Gastrocnemius medialis (tissue), 4 donors: ENCODE results near the gene POU2F2. TPM values are rescaled to one million over a fixed set of nuclear protein-coding genes. Genes with fewer than 3 reads are reported as not detected.

Experiments
- ATAC-seq, 2 donors: fragments of 150-250 bp; one replicate each; pipeline ENCODE4 v1.9.1; 2016
- DNase-seq, 2 donors: peaks; one replicate each; pipeline ENCODE4 v3.0.0-alpha.2; 2019
- H3K27ac ChIP-seq, 4 donors: fragments of 200-600 bp; sonication (generic); 1 replicate in 1 of 4; 2 replicates in 3 of 4; pipeline ENCODE4 v1.5.1; 2016 to 2018; ENCODE audit warnings: mild to moderate bottlenecking in 2 of 4, moderate library complexity in 1 of 4
- H3K27me3 ChIP-seq, 3 donors: fragments of 200-600 bp; sonication (generic) in 2 of 3; 1 replicate in 1 of 3; 2 replicates in 2 of 3; pipeline versions ENCODE4 v1.5.1 to v1.6.0; 2016 to 2019; ENCODE audit warnings: mild to moderate bottlenecking in 1 of 3, moderate library complexity in 1 of 3
- H3K36me3 ChIP-seq, 2 donors: fragments of 200-600 bp; sonication (generic) in 1 of 2; one replicate each; pipeline ENCODE4 v1.5.1; 2017 to 2018
- H3K4me1 ChIP-seq, 2 donors: fragments of 200-600 bp; sonication (generic) in 1 of 2; one replicate each; pipeline ENCODE4 v1.5.1; 2016 to 2017; ENCODE audit warnings: mild to moderate bottlenecking in 2 of 2
- H3K4me3 ChIP-seq, 4 donors: fragments of 200-600 bp; sonication (generic) in 3 of 4; 1 replicate in 1 of 4; 2 replicates in 3 of 4; pipeline ENCODE4 v1.5.1; 2016 to 2019; ENCODE audit warnings: mild to moderate bottlenecking in 2 of 4
- H3K9me3 ChIP-seq, 3 donors: fragments of 200-600 bp; sonication (generic) in 2 of 3; 1 replicate in 1 of 3; 2 replicates in 2 of 3; pipeline ENCODE4 v1.5.1; 2016 to 2019
- POLR2A ChIP-seq, 2 donors: fragments of 450-650 bp; IDR thresholded peaks; one replicate each; pipeline ENCODE4 v1.6.1; 2017; ENCODE audit warnings: antibody characterized with exemption in 2 of 2, mild to moderate bottlenecking in 2 of 2, moderate library complexity in 2 of 2
- in situ Hi-C, 4 donors: fragments of 200-750 bp; cut with MboI; loops; one replicate each; pipeline versions ENCODE4 v1.15.0 to v1.8.0; 2017; ENCODE audit warnings: low sequenced_read_pairs in 4 of 4
- intact Hi-C: fragments of 100-400 bp; cut with DNase I; formaldehyde crosslinking; loops from one replicate; pipeline ENCODE4 v1.15.1; 2023; ENCODE audit warnings: low total_unique reads
- total RNA-seq, 4 donors: library from RNA; depleted of rRNA; stranded (reverse); fragments of >200 nt; gene quantifications; one replicate each; pipeline versions ENCODE4 v1.1.0 to v1.2.3, GENCODE V29; 2016
- TF ChIP-seq, protein P1 (sequence below), 5 experiments: fragments of 450-650 bp in 3 of 5; fragments of 200-600 bp in 2 of 5; sonication (generic) in 2 of 5; IDR thresholded peaks in 4 of 5; conservative IDR thresholded peaks in 1 of 5; 1 replicate in 4 of 5; 2 replicates in 1 of 5; pipeline ENCODE4 v1.5.1; 2016 to 2019; ENCODE audit warnings: antibody characterized with exemption in 5 of 5, mild to moderate bottlenecking in 3 of 5, moderate library complexity in 3 of 5

The POU2F2 gene
- total RNA-seq, result 1 to 10 TPM in 2 of 4 donors, under 1 TPM in 1, not detected in 1; 0.26 to 1.7 (median 1.6) TPM

DNA sequence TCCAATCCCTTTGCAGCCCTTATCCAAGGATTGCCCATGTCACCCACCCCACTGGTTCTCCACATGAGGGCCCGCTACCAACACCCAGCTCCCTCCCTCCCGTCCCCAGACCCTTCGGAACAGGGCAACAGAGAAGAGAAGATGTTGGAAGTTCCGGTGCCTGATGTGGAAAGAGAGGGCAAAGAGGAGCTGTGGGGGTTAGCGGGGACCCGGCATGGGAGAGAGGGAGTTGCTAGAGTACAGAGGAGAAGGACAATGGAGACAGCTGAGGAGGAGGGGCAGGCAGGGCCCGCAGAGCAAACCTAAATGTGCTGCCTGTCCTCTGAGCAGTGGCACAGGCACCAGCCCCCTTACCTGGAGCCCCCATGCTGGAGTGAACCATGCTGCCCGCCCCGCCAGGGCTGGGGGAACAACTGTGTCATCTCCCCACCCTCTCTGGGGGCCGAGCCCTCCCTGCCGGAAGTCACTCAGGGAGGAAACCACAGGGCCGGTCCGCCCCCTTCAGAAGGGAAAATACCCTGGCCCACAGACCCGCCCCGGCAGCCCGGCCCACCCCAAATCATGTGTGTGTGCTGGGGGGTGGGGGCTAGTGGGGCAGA, at the start of gene POU2F2:
POU2F2 (minus strand) TSS at position 417 of the 599 bp plus-strand sequence; CDS start at position 382, 35 bp downstream.
- Histone ChIP-seq H3K4me3 (peak within 1 kb of the TSS; percentile 26 to 43 (median 37)), H3K9me3 (no peaks in the 10 kb centered on the region), H3K4me1 (peaks cover 3 to 7% of the 10 kb centered on the region in 2 donors), H3K27me3 (peaks cover 19 to 25% (median 19%) of the 10 kb centered on the region in 3 donors), H3K27ac (no peak within 1 kb of the TSS), H3K36me3 (no peaks in the 10 kb centered on the region)
- in situ Hi-C loops (loop anchor here in 1 of 4 donors (10.0 to 25.0 kb wide), 2 partner anchors 53 to 180 kb away; partner anchors contain the start of genes PAFAH1B3, PRR19 and TMEM145), intact Hi-C loops (loop anchor here (2.0 to 10.0 kb wide), 5 partner anchors 53 to 303 kb away; partner anchors contain the start of genes MEGF8, PAFAH1B3 and PRR19)
- TF ChIP-seq, protein P1, sequence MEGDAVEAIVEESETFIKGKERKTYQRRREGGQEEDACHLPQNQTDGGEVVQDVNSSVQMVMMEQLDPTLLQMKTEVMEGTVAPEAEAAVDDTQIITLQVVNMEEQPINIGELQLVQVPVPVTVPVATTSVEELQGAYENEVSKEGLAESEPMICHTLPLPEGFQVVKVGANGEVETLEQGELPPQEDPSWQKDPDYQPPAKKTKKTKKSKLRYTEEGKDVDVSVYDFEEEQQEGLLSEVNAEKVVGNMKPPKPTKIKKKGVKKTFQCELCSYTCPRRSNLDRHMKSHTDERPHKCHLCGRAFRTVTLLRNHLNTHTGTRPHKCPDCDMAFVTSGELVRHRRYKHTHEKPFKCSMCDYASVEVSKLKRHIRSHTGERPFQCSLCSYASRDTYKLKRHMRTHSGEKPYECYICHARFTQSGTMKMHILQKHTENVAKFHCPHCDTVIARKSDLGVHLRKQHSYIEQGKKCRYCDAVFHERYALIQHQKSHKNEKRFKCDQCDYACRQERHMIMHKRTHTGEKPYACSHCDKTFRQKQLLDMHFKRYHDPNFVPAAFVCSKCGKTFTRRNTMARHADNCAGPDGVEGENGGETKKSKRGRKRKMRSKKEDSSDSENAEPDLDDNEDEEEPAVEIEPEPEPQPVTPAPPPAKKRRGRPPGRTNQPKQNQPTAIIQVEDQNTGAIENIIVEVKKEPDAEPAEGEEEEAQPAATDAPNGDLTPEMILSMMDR (IDR thresholded peaks at IDR 0.05 in 4 of 5, conservative IDR thresholded peaks at IDR 0.05 in 1 of 5), result no peak
- DNase-seq, result peak in 1 of 2 donors; percentile 21
- ATAC-seq, result no peak

DNA sequence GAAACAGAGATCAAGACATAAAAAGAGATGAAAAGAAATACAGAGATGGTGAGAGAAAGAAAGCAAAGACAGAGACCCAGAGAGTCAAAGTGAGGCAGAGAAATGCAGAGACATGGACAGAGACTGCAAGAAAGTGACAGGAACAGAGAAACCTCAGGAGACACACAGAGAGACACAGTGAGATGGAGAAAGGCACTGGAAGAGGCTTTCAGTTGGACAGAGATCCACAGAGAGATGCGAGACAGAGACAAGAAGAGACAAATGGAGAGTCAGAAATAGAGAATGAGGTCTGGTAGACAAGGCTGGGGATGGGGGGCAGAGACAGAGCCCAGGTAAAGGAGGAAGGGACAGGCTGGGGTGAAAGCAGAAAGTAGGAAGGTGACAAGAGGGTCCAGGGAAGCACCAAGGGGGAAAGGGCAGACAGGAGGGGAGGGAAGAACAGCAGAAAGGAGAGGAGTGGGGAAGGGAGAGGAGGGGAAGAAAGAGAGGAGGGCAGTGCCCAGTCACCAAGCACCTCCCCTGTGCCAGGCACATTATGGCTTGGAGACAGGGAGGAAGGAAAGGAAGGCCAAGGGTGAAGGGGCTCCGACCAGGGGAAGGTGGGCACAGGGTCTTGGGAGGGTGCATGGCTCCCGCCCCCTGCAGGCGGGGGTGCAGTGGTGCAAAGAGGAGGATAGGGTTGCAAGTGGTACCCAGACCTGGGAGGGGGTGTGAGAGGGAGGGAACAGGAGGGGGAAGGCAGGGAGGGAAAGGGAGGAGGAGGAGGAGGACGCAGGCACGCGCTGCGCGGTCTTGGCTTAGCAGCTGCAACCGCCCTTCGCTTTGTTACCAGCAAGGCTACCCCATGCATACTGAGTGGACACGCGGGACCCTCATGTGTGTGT, 46.8 kb upstream of the POU2F2 start:
- Histone ChIP-seq H3K27ac (no peak overlapping the region), H3K27me3 (peaks cover 59 to 71% (median 68%) of the 10 kb centered on the region in 3 donors), H3K36me3 (no peaks in the 10 kb centered on the region), H3K4me1 (peaks cover 7 to 9% of the 10 kb centered on the region in 2 donors), H3K4me3 (no peak overlapping the region), H3K9me3 (no peaks in the 10 kb centered on the region)
- intact Hi-C loops, result no loop called here
- DNase-seq, result no peak
- ATAC-seq, result no peak
- in situ Hi-C loops, result no loop called here
- no peak for TF ChIP-seq POLR2A (IDR thresholded peaks at IDR 0.05)
- TF ChIP-seq, protein P1 (IDR thresholded peaks at IDR 0.05 in 4 of 5, conservative IDR thresholded peaks at IDR 0.05 in 1 of 5), result no peak

GRCh38 chr19:42177686-42178019, 45.4 kb upstream of the POU2F2 start:
- Histone ChIP-seq H3K4me3 (no peak overlapping the region), H3K36me3 (no peaks in the 10 kb centered on the region), H3K9me3 (no peaks in the 10 kb centered on the region), H3K4me1 (peaks cover 7 to 9% of the 10 kb centered on the region in 2 donors), H3K27me3 (peaks cover 61 to 81% (median 75%) of the 10 kb centered on the region in 3 donors), H3K27ac (no peak overlapping the region)
- in situ Hi-C loops, result no loop called here
- no peak for DNase-seq
- ATAC-seq, result no peak
- intact Hi-C loops, result no loop called here
- TF ChIP-seq, protein P1 (IDR thresholded peaks at IDR 0.05 in 4 of 5, conservative IDR thresholded peaks at IDR 0.05 in 1 of 5), result no peak
- no peak for TF ChIP-seq POLR2A (IDR thresholded peaks at IDR 0.05)

DNA sequence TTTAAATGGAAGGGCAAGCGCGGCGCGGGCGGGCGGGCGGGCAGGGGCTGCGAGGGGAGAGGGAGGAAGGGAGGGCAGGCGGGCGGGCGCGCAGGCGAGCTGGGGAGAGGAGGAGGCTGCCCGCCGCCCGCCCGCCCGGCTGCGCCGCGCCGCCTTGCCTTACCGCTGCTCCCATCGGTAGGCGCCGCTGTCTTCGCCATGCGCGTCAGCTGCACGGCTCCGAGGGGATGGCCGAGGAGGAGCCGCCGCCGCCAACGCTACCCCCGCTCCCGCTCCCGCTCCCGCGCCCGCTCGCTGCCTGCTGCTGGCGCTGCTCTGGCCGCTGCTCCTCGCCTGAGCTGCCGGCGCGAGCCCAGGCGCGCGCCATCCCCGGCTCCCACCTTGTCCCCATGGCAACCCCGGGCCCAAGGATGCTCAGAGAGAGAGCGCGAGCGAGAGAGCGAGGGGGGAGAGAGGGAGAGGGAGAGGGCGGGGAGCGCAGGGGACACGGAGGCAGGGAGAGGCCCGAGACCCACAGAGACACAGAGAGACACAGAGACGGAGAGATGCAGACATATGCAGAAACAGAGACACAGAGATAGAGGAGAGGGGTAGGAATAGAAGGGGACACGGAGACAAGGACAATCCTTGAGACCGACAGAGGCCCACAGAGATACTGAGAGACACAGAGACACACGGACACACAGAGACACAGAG, 44.9 kb upstream of the POU2F2 start:
- in situ Hi-C loops, result no loop called here
- Histone ChIP-seq H3K4me1 (peaks cover 7 to 9% of the 10 kb centered on the region in 2 donors), H3K4me3 (peak overlapping the region; percentile 45 to 59 (median 48)), H3K27ac (no peak overlapping the region), H3K9me3 (no peaks in the 10 kb centered on the region), H3K36me3 (no peaks in the 10 kb centered on the region), H3K27me3 (peaks cover 63 to 81% (median 74%) of the 10 kb centered on the region in 3 donors)
- intact Hi-C loops, result no loop called here
- TF ChIP-seq POLR2A (IDR thresholded peaks at IDR 0.05), result no peak
- TF ChIP-seq, protein P1 (IDR thresholded peaks at IDR 0.05 in 4 of 5, conservative IDR thresholded peaks at IDR 0.05 in 1 of 5), result peak in 1 of 5 experiments; percentile 29
- peak in 1 of 2 donors; percentile 13 for DNase-seq
- ATAC-seq, result peak; percentile 45 to 46
